Measurements from ENCODE around the gene DHX15.

- TF ChIP-seq POLR2A (IDR thresholded peaks at IDR 0.05), result no peak
- no peak for TF ChIP-seq CTCF (IDR thresholded peaks at IDR 0.05)
These were observed 2.0 kb downstream of the DHX15 start for GRCh38 chr4:24582235-24582832.
